ENCODE results near the gene R3HDM4.

DNA sequence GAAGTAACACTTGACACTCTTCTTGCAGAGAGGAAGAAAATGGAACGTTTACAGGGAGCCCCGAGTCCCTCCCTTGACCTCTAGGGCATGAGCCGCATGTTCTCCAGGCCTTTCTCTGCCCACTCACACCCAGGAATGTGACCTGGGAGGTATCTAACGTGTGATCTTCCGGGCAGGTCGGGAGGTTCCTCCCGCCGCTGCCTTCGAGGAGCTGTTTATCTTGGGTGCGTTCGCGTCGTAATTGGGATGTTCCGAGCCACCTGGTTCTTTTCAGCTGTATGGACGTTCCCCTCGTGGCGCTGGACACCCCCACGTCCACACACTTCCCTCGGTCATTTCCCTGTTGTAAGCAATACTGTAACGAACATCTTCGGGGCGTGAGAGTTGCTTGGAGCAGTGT is 26.4 kb upstream of the R3HDM4 start:
- TF ChIP-seq, protein P1, sequence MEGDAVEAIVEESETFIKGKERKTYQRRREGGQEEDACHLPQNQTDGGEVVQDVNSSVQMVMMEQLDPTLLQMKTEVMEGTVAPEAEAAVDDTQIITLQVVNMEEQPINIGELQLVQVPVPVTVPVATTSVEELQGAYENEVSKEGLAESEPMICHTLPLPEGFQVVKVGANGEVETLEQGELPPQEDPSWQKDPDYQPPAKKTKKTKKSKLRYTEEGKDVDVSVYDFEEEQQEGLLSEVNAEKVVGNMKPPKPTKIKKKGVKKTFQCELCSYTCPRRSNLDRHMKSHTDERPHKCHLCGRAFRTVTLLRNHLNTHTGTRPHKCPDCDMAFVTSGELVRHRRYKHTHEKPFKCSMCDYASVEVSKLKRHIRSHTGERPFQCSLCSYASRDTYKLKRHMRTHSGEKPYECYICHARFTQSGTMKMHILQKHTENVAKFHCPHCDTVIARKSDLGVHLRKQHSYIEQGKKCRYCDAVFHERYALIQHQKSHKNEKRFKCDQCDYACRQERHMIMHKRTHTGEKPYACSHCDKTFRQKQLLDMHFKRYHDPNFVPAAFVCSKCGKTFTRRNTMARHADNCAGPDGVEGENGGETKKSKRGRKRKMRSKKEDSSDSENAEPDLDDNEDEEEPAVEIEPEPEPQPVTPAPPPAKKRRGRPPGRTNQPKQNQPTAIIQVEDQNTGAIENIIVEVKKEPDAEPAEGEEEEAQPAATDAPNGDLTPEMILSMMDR (IDR thresholded peaks at IDR 0.05) = no peak
- TF ChIP-seq ZFX (IDR thresholded peaks at IDR 0.05; ENCODE audit: borderline replicate concordance) = no peak

All from 22Rv1 (cell line).